ENCODE data around the gene PSMB11.

Gene PSMB11

GRCh38 chr14:23060536-23061260 lies 18.7 kb downstream of the PSMB11 start:
- no peak for DNase-seq (ENCODE audit: low read depth)

DNA sequence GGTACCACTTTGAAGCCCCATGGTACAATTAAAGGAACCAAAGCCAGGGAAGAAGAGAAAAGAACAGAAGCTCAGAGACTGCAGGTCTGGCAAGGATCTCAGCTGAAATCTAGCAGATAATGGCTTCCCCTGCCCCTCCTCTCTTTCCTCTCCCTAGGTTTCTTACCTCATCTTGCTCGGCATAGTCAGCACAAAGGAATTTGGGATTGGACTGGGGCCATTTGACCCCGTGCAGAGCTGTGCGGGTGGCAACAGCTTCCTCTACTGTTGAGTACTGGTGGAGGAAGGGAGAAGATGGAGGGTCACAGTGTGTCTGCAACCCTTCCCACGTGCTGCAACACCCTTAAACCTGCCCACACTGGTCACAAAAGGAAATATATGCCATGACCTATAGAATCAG lies 20.0 kb downstream of the PSMB11 start:
- DNase-seq (ENCODE audit: low read depth) = peak; percentile 86

- DNase-seq (ENCODE audit: low read depth) = no peak
Observed at GRCh38 chr14:23063601-23064000, 21.6 kb downstream of the PSMB11 start.

- no peak for DNase-seq (ENCODE audit: low read depth)
Observed at GRCh38 chr14:23066368-23066767, 24.4 kb downstream of the PSMB11 start.

- no peak for DNase-seq (ENCODE audit: low read depth)
Observed at GRCh38 chr14:23066855-23067744, 25.1 kb downstream of the PSMB11 start.

DNA sequence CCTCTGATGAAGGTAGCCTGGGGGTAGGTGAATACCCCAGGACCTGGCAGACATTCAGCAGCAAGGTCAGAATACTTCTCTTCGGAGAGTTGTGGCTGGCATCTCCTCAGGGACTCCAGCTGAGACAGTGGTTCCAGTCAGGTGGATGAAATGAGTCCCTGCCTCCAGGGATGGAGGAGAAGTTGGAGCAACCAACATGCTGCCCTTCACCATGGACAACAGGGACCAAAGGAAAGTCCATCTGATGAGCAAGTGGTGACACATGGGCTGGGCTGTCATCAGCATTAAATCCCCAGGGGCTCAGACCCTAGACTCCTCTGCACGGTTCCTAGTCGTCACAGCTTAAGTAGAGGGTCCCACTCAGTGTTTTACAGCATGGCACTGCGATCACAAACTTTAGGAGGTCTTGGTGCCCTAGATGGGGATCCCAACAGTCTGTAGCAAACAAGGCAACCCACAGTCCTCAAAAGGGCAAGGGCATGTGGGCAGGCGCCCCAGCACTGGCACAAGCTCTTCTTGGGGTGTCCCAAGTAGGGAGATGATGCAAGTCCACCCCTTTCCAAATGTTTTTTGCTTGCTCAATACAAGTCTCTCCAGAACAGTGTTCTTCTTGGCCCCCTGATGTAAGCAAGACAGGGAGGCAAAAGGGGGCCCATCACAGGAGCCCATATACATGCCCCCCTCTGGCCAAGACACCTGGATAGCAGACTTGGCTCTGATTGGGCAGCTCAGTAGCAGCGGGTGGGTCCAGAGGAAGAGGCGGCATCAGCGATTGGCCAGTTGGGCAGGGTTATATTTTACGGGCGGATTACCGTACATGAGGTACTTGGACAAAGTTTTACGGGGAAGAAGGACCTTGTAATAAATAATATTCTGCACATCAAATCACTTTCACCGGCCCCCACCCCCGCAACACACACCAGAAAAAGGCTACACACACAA lies 26.1 kb downstream of the PSMB11 start:
- DNase-seq (ENCODE audit: low read depth) = no peak

DNA sequence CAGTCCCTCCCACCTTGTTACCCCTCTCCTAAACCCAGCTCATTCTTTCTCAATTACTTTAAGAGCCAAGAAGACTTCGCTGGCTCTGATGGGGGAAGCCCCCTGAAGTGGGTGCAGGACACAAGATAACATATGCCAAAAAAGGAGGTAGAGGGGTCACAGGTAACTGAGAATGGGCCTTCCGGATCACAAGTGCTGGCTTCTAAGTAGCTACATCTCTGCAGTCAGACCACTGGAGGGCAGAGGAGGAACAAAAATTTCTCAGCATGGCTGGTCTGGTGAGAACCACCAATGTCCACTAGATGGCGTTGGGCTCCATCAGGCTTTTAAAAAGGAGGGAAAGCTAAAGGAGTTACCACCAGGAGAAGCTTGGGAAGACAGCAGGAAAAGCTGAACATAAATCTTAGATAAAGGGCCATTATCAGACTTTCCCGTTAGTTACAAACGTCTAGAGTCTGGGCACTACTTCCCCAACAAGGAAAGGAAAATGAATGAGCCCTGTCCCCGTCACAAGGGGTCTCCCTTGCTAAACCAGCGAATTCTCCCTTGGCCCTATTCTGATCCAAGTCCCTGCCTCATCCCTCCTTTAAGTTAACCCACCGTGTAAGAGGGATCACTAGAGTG lies 26.9 kb downstream of the PSMB11 start:
- peak; percentile 81 for DNase-seq (ENCODE audit: low read depth)

DNA sequence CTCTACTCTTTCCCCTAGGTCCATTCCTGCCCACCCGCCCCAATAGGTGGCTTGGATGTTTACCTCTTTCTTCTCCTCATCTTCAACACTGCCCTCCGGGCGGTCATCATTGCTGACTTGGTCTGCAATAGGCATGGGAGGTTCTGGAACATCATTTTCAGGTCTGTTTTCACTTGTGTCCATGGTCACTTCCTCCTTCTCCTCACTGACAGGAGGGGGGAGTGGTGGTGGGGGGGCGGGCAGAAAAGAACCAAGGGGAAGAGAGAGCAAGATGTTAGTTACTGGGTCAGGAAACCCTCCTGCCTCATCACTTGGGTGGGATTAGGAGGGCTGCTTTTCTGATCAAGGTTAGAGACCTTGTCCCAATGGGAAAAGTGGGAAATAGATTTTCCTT lies 27.4 kb downstream of the PSMB11 start:
- DNase-seq (ENCODE audit: low read depth) = no peak

DNA sequence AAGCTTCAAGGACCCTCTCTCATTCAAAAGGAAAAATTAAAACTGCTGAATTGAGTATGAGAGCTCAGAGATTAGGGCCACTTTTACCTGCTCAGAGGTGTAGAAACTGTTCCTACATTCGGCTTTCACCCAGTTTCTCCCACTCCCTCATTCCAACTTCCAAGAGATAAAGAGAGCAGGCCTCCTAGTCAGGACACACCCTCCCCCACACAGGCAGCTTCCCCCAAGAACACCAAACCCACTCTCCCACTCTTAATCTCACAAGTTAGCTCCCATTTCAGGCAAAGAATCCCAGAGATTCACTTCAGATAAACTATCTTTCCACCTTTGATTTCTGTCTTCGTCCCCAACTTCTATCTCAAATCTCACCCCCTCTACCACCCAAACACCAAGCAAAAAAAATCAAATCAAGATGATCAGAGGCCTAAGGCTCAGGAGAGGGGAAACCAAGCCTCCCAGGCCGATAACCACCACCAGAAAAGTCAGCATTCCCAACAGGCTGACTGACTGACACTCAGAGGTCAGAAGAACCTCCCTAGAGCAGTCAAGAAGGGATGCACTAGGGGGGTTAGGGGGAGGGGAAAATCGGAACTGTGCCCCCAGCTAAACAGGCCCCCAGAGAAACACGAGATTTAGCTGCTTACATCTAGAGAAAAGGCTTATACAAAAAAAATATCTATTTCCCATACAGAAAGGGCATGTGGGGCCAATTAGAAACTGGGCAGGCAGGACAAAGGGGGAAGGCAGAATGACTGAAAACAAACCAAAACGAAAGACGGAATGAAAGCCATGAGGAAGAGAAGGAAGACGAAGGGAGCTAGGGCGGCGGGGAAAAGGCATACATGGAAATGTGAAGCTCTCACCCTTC lies 28.5 kb downstream of the PSMB11 start:
- DNase-seq (ENCODE audit: low read depth) = no peak

DNA sequence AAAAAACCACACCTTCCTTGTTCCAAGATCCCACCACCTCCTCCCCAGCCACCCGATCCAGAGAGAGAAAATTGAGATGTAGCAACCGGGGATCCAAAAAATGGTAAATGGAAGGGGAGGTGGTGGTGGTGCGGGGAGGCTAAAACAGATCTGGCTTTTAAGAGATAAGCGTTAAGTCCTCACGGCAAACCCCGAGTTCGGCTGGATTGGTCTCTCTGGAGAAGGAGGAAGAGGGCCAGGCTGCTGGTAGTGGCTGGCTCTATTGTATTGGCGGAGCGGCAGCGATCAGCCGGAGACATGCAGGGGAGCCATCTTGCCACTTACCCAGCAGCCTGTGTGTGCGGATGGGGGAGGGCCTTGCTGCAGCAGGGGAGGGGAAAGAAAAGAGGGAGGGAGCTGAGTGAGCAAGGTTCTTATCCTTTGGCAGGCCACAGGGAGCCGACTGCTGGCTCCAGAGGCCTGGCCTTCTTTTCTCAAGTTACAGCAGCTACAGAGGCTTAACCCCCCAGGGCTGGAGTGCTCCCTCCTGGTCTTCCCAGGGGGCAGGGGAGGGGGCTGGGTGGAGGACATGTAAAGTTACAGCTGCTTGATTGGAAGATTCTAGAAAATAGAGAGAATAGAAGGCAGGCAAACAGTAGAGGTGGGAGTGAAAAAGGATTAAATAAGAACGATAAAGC lies 29.4 kb downstream of the PSMB11 start:
- DNase-seq (ENCODE audit: low read depth) = peak; percentile 86

DNA sequence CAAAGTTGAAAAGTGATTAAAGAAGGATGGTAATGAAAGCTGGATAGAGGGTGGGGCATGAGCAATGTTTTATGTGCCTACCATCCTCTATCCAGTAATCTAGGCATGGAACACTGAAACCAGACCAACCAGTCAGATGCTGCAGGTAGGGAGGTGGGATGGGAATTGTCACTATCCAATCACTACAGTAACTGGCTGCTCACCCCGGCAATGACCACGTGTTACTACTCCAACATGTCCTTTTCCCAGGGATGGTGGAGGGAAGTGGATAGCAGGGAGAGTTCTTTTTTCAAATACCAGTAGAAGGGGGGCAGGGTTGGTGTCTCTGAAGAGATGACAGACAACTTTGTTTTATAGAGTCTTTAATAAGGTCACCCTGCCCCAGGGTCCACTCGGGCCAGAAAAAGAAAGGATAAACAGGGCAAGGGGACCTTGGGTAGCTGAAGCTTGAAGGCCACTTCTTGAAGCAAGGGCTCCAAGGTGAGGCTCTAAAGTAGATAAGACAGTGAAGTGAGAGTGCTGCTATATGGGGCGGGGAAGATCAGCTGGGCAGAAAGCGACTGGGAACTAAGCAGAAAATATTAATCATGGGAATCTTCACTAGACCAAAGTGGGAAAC lies 30.0 kb downstream of the PSMB11 start:
- no peak for DNase-seq (ENCODE audit: low read depth)

- DNase-seq (ENCODE audit: low read depth) = no peak
Observed at GRCh38 chr14:23074906-23075305, 32.9 kb downstream of the PSMB11 start.

GRCh38 chr14:23076785-23077408 lies 34.9 kb downstream of the PSMB11 start:
- no peak for DNase-seq (ENCODE audit: low read depth)

- no peak for DNase-seq (ENCODE audit: low read depth)
Observed at GRCh38 chr14:23077962-23078361, 36.0 kb downstream of the PSMB11 start.

GRCh38 chr14:23078692-23079116 lies 36.7 kb downstream of the PSMB11 start:
- peak; percentile 87 for DNase-seq (ENCODE audit: low read depth)

DNA sequence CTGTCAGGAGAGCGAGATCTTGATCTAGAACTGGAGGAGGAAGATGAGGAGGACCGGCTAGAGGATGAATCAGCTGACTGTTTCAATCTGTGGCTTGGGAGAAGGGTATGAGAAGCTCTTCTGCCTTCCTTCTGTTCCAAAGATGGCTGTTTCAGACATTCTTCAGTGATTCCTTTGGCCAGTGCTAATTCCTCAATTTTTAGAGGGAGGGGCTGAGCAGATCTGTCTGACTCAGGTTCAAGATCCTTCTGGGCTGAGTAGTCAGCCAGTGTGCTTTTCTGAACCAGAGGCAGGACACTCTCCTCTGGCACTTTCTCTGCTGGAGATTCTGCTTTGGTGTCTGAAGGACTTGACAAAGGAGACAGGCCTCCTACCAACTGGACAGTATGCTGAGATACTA lies 37.7 kb downstream of the PSMB11 start:
- no peak for DNase-seq (ENCODE audit: low read depth)

GRCh38 chr14:23080474-23080873 lies 38.5 kb downstream of the PSMB11 start:
- DNase-seq (ENCODE audit: low read depth) = no peak

GRCh38 chr14:23085458-23085857 lies 43.4 kb downstream of the PSMB11 start:
- DNase-seq (ENCODE audit: low read depth) = no peak

DNA sequence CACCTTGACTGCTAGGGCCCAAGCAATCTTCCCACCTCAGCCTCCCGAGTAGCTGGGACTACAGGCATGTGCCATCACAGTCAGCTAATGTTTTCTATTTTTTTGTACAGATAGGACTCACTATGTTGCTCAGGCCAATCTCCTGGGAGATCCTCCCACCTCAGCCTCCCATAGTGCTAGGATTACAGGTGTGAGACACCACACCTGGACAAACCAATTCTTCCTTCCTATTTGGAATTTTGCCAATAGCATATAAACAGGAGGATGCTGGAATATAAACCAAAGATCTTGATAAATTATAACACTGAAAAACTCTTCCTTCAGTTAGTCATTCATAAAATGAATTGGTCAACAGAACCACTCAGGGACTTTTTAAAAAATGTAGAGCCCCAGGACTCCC lies 44.6 kb downstream of the PSMB11 start:
- no peak for DNase-seq (ENCODE audit: low read depth)
